Kidney epithelial cell (primary cell): Measurements from ENCODE around the gene GPR89A. TPM values are rescaled to one million over a fixed set of nuclear protein-coding genes. Genes with fewer than 3 reads are reported as not detected.
"Not testable (repeated sequence)": the region's sequence is repeated elsewhere in the genome, so short reads cannot be mapped to it uniquely, and the experiment has no call there.

Experiments
- DNase-seq: peaks from one replicate; pipeline ENCODE4 v3.0.0-alpha.2; 2010; ENCODE audit warnings: low read depth
- H3K27me3 ChIP-seq: 2 replicates; pipeline ENCODE4 v1.6.0; 2011; ENCODE audit warnings: low read length; ENCODE audit not compliant: control insufficient read depth, insufficient read depth
- H3K36me3 ChIP-seq: 2 replicates; pipeline ENCODE4 v1.5.1; 2011; ENCODE audit warnings: low read length; ENCODE audit not compliant: control insufficient read depth, insufficient read depth
- H3K4me3 ChIP-seq: 2 replicates; pipeline ENCODE4 v1.5.1; 2011; ENCODE audit warnings: low read depth, mild to moderate bottlenecking, control low read depth, low read length
- CTCF ChIP-seq: IDR thresholded peaks from 2 replicates; pipeline ENCODE4 v1.5.1; 2011; ENCODE audit warnings: mild to moderate bottlenecking, moderate library complexity, low read length, control low read depth, inconsistent platforms; ENCODE audit not compliant: insufficient read depth, poor library complexity, severe bottlenecking
- total RNA-seq: library from RNA; depleted of rRNA; stranded (reverse); fragments of >200 nt; gene quantifications from 2 replicates; pipeline ENCODE4 v1.2.3, GENCODE V29; 2015

The GPR89A gene
- total RNA-seq, 1 donor from 2014 or later = 22.3 TPM

GRCh38 chr1:145716641-145717345, 109.0 kb downstream of the GPR89A start:
- H3K36me3 ChIP-seq = no peaks in the 10 kb centered on the region
- H3K27me3 ChIP-seq = peaks cover 2% of the 10 kb centered on the region
- no peak for DNase-seq
- H3K4me3 ChIP-seq = no peak overlapping the region
- TF ChIP-seq CTCF = no peak

GRCh38 chr1:145717833-145718232, 110.0 kb downstream of the GPR89A start:
- Histone ChIP-seq H3K36me3 (no peaks in the 10 kb centered on the region), H3K4me3 (no peak overlapping the region), H3K27me3 (peaks cover 2% of the 10 kb centered on the region)
- DNase-seq = no peak
- no peak for TF ChIP-seq CTCF

- DNase-seq, H3K4me3 ChIP-seq, H3K36me3 ChIP-seq, H3K27me3 ChIP-seq: not testable (repeated sequence)
Measured at GRCh38 chr1:145718465-145718864, 110.7 kb downstream of the GPR89A start.

GRCh38 chr1:145719230-145720079, 111.7 kb downstream of the GPR89A start, which contains the start of gene CD160:
Gene CD160 (plus strand): TSS chr1:145719499. CDS start chr1:145728328, 8,829 bp downstream.
- Histone ChIP-seq H3K36me3 (no peaks in the 10 kb centered on the region), H3K4me3 (no peak within 1 kb of the TSS), H3K27me3 (peaks cover 2% of the 10 kb centered on the region)
- TF ChIP-seq CTCF = no peak
- DNase-seq = no peak

Other genes with a start within 250 kb of the GPR89A start
- 3.1 and 5.3 TPM in 2 replicates for gene NBPF20, start 182.4 kb upstream of the GPR89A start, total RNA-seq
- gene PDZK1, start 99.4 kb downstream of the GPR89A start, total RNA-seq = 0.62 TPM in 1 of 2 replicates, not detected in the other
- not detected in 2 replicates for gene CD160, start 111.5 kb downstream of the GPR89A start, total RNA-seq
- gene RNF115, start 216.1 kb downstream of the GPR89A start, total RNA-seq = 7.7 and 8.5 TPM in 2 replicates
- gene POLR3C, start 216.2 kb downstream of the GPR89A start, total RNA-seq = 43.4 and 44.2 TPM in 2 replicates
- gene NUDT17, start 237.6 kb downstream of the GPR89A start, total RNA-seq = 1.9 and 2.5 TPM in 2 replicates